GM12875 (cell line): ENCODE results near the gene CDKL1.
"Not testable (repeated sequence)": the region's sequence is repeated elsewhere in the genome, so short reads cannot be mapped to it uniquely, and the experiment has no call there.

Experiments
- H3K4me3 ChIP-seq: one replicate; pipeline ENCODE4 v1.5.1; 2011; ENCODE audit warnings: low read depth, low read length, control low read depth
- TF ChIP-seq, protein P1 (sequence below): IDR thresholded peaks from 2 replicates; pipeline ENCODE4 v1.5.1; 2011; ENCODE audit warnings: low read depth, mild to moderate bottlenecking, control low read depth, inconsistent platforms, low read length, moderate library complexity, borderline replicate concordance; ENCODE audit not compliant: insufficient read depth

CDKL1 gene

DNA sequence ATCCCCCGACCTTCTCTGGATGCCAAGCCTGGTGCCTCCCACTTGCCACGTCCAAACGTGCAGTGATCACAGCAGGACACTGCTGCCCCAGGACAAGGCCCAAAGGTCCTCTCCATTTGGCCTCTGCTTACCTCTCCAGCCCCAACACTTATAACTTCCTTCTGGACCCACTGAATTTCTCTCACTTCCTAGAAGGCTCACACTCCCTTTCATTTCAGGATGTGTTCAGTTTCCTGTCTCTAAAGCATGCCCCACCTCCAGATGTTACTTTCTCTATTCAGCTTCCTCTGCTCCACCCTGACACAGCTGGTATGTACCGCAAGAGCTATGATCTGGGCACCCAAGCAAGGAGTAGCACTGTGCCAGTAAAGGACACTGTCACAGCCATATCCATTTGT lies 33.0 kb downstream of the CDKL1 start:
- TF ChIP-seq, protein P1, sequence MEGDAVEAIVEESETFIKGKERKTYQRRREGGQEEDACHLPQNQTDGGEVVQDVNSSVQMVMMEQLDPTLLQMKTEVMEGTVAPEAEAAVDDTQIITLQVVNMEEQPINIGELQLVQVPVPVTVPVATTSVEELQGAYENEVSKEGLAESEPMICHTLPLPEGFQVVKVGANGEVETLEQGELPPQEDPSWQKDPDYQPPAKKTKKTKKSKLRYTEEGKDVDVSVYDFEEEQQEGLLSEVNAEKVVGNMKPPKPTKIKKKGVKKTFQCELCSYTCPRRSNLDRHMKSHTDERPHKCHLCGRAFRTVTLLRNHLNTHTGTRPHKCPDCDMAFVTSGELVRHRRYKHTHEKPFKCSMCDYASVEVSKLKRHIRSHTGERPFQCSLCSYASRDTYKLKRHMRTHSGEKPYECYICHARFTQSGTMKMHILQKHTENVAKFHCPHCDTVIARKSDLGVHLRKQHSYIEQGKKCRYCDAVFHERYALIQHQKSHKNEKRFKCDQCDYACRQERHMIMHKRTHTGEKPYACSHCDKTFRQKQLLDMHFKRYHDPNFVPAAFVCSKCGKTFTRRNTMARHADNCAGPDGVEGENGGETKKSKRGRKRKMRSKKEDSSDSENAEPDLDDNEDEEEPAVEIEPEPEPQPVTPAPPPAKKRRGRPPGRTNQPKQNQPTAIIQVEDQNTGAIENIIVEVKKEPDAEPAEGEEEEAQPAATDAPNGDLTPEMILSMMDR: no peak
- H3K4me3 ChIP-seq: peak overlapping the region; percentile 26

DNA sequence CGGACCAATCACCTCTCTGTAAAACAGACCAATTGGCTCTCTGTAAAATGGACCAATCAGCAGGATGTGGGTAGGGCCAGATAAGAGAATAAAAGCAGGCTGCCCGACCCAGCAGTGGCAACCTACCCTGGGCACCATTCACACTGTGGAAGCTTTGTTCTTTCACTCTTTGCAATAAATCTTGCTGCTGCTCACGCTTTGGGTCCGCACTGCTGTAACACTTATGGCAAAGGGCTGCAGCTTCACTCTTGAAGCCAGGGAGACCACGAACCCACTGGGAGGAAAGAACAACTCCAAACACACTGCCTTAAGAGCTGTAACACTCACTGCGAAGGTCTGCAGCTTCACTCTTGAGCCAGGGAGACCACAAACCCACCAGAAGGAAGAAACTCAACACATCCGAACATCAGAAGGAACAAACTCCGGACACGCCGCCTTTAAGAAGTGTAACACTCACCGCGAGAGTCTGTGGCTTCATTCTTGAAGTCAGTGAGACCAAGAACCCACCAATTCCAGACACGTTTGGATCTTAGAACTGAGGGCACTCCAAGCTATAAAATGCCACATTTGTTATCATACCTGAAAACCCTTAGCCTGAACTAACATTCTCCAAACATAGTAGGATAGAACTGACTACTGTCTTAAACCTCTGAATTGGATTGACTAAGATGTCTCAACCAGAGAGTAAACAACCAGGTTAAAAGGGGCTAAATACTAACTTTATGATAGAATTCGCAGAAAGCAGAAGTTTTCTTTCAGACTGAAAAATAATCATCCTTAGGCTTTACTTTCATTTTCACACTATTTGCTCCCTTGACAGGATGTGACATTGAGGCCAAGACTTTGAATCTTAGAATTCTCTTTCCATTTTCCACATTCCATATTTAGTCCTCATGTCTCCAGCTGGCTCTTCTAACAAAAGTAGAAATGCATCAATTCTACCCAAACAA lies 33.6 kb downstream of the CDKL1 start:
- H3K4me3 ChIP-seq: peak overlapping the region; percentile 26
- TF ChIP-seq, protein P1: no peak

DNA sequence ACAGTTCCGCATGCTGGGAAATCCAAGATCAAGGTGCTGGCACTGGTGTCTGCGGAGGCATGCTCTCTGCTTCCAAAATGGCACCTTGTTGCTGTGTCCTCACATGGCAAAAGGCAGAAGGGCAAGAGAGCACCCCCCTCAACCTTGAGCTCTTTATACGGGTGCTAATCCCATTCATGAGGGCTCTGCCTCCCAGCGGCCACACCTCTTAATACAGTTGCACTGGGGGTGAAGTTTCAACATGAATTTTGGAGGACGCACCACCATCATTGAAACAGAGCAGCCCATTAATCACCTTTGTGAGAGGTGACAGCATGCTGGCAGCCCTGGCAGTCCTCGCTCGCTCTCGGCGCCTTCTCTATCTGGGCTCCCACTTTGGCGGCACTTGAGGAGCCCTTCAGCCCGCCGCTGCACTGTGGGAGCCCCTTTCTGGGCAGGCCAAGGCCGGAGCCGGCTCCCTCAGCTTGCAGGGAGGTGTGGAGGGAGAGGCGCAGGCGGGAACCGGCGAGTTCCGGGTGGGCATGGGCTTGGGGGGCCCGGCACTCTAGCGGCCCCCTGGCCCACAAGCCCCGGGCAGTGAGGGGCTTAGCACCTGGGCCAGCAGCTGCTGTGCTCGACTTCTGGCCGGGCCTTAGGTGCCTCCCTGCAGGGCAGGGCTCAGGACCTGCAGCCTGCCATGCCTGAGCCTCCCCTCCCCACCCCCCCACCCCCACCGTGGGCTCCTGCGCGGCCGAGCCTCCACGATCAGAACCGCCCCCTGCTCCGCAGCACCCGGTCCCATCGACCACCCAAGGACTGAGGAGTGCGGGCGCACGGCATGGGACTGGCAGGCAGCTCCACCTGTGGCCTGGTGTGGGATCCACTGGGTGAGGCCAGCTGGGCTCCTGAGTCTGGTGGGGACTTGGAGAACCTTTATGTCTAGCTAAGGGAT lies 34.9 kb downstream of the CDKL1 start:
- H3K4me3 ChIP-seq: not testable (repeated sequence)

DNA sequence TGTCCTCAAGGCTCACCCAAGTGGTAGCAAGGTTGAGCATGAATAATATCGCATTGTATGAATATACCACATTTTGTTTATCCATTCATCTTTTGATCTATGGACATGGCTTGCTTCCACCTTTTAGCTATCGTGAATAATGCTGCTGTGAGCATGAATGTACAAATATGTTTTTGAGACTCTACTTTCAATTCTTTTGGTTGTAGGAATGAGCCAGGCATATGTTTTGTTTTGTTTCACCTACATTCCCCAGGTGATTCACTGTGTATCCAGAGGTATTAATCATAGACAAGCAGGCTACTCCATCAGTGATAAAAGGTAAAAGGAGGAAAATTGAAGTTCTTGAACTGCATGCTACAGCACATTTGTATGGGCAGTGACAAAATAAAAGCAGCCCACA lies 35.8 kb downstream of the CDKL1 start:
- TF ChIP-seq, protein P1: no peak
- H3K4me3 ChIP-seq: no peak overlapping the region

DNA sequence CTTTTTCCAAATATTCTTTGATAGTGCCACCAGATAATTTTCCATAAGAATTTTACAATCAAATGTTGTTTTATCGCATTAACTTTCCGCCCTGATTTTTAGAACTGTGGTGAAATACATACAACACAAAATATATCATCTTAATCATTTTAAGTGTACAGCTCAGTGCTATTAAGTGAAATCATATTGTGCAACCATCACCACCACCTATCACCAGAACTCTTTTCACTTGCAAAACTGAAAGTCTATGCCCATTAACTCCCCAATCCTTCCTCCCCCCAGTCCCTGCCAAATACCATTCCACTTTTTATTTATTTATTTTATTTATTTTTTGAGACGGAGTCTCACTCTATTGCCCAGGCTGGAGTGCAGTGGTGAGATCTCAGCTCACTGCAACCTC lies 36.6 kb downstream of the CDKL1 start:
- TF ChIP-seq, protein P1: no peak
- H3K4me3 ChIP-seq: no peak overlapping the region

DNA sequence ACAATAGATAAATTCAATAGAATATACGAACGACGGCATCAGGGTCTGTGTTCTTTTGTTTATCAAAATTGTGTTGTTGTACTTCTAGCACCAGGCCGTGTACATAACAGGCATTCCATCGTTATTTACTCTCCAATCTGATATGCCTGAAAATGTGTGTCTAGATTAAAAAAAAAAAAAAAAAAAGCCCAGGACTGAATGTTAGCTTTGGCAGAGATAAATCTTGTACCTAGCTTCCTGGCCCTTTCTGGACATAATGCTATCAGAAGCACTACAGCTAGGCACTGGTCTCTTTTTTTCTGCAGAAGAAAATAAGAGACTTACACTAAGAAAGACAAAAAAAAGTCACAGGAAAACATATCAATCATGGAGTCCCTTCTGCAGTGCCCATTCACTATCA lies 37.0 kb downstream of the CDKL1 start:
- no peak overlapping the region for H3K4me3 ChIP-seq
- TF ChIP-seq, protein P1: no peak

DNA sequence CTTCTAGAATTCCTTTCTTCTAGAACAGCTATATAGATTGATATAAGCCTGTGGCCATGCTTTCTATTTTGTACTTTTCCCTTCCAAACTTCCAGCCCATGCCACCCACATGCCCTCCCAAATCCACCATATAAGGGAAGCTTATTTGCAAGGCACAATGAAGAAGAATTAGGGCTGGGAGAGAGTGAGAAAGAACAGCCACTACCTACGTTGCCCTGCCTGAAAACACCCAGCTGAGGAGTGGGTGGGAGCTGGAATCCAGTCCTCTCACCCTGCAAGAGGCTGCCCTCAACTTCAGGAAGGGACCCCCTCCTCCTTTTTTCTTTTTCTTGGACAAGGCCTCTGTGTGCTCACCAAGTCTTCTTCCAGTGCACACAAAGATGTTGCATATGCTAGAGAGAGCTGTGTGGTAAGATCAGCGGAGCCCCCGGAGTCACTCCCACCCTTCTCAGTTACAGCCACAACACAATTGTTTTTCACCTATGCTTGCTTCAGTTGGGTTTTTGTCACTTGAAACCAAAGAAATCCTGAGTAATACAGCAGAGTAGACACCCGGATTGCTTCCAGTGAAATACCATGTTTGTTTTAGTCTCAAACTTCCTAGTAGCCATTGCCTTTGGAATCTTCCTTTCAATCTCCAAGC lies 38.8 kb downstream of the CDKL1 start:
- H3K4me3 ChIP-seq: no peak overlapping the region
- TF ChIP-seq, protein P1: no peak
